ENCODE results near the gene CNTN4. TPM values are rescaled to one million over a fixed set of nuclear protein-coding genes. Genes with fewer than 3 reads are reported as not detected.

CNTN4 gene
- total and polyA plus RNA-seq, 2 of the 8 experiments (the other 6 are each of a cell fraction or from before 2014, with no cell fraction given): 0.41 to 2.2 TPM

- WGBS, 2 experiments (ENCODE audit: extremely low coverage in 1 of 2, insufficient coverage in 1 of 2, insufficient read length in 1 of 2, insufficient replicate concordance in 2 of 2, low coverage in 1 of 2, low lambda C conversion rate in 2 of 2, missing lambda C conversion rate in 1 of 2): 89% methylated on average over 4 of the region's 4 CpGs; no CpG with 5 or more reads in 1 of the 2 experiments
- no peak overlapping the region for H3K14ac ChIP-seq (ENCODE audit: insufficient read length)
- H3K27me3 ChIP-seq (replicated peaks in 1 of 4; ENCODE audit: control insufficient read depth in 3 of 4, extremely low read depth in 1 of 4, insufficient read depth in 3 of 4, low read length in 3 of 4): no peaks in the 10 kb centered on the region
- no peaks in the 10 kb centered on the region for H3K36me3 ChIP-seq (ENCODE audit: control insufficient read depth in 2 of 4, insufficient read depth in 4 of 4, low read length in 3 of 4)
- no peak overlapping the region for H3K9ac ChIP-seq (replicated peaks in 1 of 4; ENCODE audit: extremely low read depth in 1 of 4, low read depth in 3 of 4, low read length in 3 of 4)
- no peak overlapping the region for H3K18ac ChIP-seq (ENCODE audit: extremely low read depth, low read length)
- H4K91ac ChIP-seq (replicated peaks; ENCODE audit: insufficient read length, low read length): no peak overlapping the region
- H3K23ac ChIP-seq (ENCODE audit: insufficient read length): no peak overlapping the region
- H3K79me2 ChIP-seq (ENCODE audit: control insufficient read depth in 1 of 2, insufficient read depth in 2 of 2, low read length in 2 of 2): no peaks in the 10 kb centered on the region
- TF ChIP-seq FOSL1 (IDR thresholded peaks at IDR 0.05; ENCODE audit: insufficient read depth, low read depth, low read length): no peak
- no peak for TF ChIP-seq RAD21 (IDR thresholded peaks at IDR 0.05 in 1 of 2, conservative IDR thresholded peaks at IDR 0.05 in 1 of 2; ENCODE audit: low read depth in 2 of 2, low read length in 2 of 2)
- no peak for TF ChIP-seq EP300 (IDR thresholded peaks at IDR 0.05; ENCODE audit: borderline replicate concordance in 1 of 2, low read depth in 2 of 2, low read length in 2 of 2)
- no peak for TF ChIP-seq RXRA (IDR thresholded peaks at IDR 0.05; ENCODE audit: insufficient read depth, low read depth, low read length)
- no peak for TF ChIP-seq PHF8 (conservative IDR thresholded peaks at IDR 0.05; ENCODE audit: low read depth, low read length)
- TF ChIP-seq ATF3 (IDR thresholded peaks at IDR 0.05; ENCODE audit: insufficient read depth, low read depth, low read length): no peak
- no peak for TF ChIP-seq ZNF274 (IDR thresholded peaks at IDR 0.05; ENCODE audit: borderline replicate concordance, extremely low read depth, low read length)
- TF ChIP-seq, protein P1, sequence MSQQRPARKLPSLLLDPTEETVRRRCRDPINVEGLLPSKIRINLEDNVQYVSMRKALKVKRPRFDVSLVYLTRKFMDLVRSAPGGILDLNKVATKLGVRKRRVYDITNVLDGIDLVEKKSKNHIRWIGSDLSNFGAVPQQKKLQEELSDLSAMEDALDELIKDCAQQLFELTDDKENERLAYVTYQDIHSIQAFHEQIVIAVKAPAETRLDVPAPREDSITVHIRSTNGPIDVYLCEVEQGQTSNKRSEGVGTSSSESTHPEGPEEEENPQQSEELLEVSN (IDR thresholded peaks at IDR 0.05): no peak
- H2BK5ac ChIP-seq (ENCODE audit: low read depth, low read length): no peak overlapping the region
- H3K4me2 ChIP-seq (ENCODE audit: insufficient read depth in 1 of 2, low read depth in 2 of 2, low read length in 2 of 2): no peak overlapping the region
- H3K9me3 ChIP-seq (ENCODE audit: insufficient read depth in 2 of 2, low read depth in 1 of 2, low read length in 1 of 2): no peaks in the 10 kb centered on the region
- no peak overlapping the region for H3K4ac ChIP-seq (replicated peaks; ENCODE audit: insufficient read length, low read depth, low read length)
- no peaks in the 10 kb centered on the region for H3K23me2 ChIP-seq (ENCODE audit: low read depth, low read length)
- H2AK5ac ChIP-seq (ENCODE audit: low read depth, low read length): no peak overlapping the region
- H3K4me3 ChIP-seq (ENCODE audit: extremely low read depth in 1 of 4, insufficient read depth in 2 of 4, low read depth in 3 of 4, low read length in 4 of 4): no peak overlapping the region
- H2AFZ ChIP-seq (ENCODE audit: low read length): no peak overlapping the region
- H4K20me1 ChIP-seq (replicated peaks in 1 of 2; ENCODE audit: control insufficient read depth in 1 of 2, insufficient read depth in 2 of 2, low read length in 2 of 2): no peaks in the 10 kb centered on the region
- H3K27ac ChIP-seq (ENCODE audit: low read depth, low read length): no peak overlapping the region
- H2BK120ac ChIP-seq (replicated peaks; ENCODE audit: low read depth, low read length): no peak overlapping the region
- ChIA-PET POLR2A (ENCODE audit: partially characterized antibody) (no interaction called here), CTCF (ENCODE audit: partially characterized antibody) (no interaction called here)
- no peak overlapping the region for H2BK20ac ChIP-seq (ENCODE audit: low read length)
- H2BK15ac ChIP-seq (ENCODE audit: low read length): no peak overlapping the region
- no peak overlapping the region for H4K8ac ChIP-seq (ENCODE audit: extremely low read depth, insufficient read depth, low read length)
- H3K56ac ChIP-seq (replicated peaks; ENCODE audit: insufficient read length, low read depth, low read length): no peak overlapping the region
- H3K79me1 ChIP-seq (ENCODE audit: low read depth, low read length): no peaks in the 10 kb centered on the region
- DNase-seq (ENCODE audit: low read depth in 1 of 2, low spot score in 2 of 2) (no peak), FAIRE-seq (no peak)
- H2BK12ac ChIP-seq (ENCODE audit: low read depth, low read length): no peak overlapping the region
- no peak overlapping the region for H4K5ac ChIP-seq (ENCODE audit: insufficient read length, low read depth, low read length)
- H3K4me1 ChIP-seq (replicated peaks in 1 of 4; ENCODE audit: control insufficient read depth in 3 of 4, insufficient read depth in 4 of 4, low read length in 3 of 4): peaks cover 0 to 1% (median 0%) of the 10 kb centered on the region in 4 experiments; a peak in 1 of 7 replicates
Observed at GRCh38 chr3:2819571-2819970, 720.9 kb downstream of the CNTN4 start.
